GM10266 (cell line): ENCODE measurements around the gene CDNF.

ENCODE experiments used
- DNase-seq: peaks from one replicate; pipeline ENCODE4 v3.0.0; 2012; ENCODE audit errors: extremely low spot score
- TF ChIP-seq, protein P1 (sequence below): IDR thresholded peaks from 2 replicates; pipeline ENCODE4 v1.5.1; 2012; ENCODE audit warnings: mild to moderate bottlenecking, low read depth; ENCODE audit not compliant: control insufficient read depth, insufficient read depth; ENCODE audit errors: missing control alignments

The CDNF gene

DNA sequence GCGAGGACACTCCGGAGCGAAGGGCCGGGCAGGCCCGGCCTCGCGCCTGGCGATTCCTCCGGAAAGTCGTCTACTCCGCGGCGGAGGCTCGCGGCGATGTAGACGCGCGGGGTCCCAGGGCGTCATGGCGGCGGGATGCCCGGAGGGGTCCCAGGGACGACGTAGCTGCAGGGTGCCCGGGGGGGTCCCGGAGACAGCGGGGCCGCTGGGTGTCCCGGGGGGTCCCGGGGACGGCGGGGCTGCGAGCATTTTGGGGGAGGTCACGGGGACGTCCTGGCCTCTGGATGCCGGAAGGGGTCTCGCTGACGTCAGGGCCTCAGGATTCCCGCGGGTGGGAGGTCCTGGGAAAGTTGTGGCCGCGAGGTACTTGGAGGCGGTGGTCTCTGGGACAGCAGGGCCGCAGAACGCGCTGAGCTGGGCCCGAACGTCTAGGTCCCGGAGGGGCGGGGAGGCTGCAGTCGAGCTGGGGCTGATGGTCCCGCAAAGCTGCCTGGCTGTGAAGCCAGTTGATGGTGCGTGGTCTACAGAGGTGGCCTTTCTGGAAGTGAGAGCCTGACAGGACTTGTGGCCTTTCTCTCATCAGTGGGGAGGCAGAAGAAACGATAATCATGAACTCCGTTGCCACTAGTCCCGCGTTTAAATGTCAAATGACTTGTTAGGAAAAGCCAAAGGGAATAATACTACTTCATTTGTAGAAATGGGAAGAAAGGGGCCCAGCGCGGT is 906 bp upstream of the CDNF start:
- TF ChIP-seq, protein P1, sequence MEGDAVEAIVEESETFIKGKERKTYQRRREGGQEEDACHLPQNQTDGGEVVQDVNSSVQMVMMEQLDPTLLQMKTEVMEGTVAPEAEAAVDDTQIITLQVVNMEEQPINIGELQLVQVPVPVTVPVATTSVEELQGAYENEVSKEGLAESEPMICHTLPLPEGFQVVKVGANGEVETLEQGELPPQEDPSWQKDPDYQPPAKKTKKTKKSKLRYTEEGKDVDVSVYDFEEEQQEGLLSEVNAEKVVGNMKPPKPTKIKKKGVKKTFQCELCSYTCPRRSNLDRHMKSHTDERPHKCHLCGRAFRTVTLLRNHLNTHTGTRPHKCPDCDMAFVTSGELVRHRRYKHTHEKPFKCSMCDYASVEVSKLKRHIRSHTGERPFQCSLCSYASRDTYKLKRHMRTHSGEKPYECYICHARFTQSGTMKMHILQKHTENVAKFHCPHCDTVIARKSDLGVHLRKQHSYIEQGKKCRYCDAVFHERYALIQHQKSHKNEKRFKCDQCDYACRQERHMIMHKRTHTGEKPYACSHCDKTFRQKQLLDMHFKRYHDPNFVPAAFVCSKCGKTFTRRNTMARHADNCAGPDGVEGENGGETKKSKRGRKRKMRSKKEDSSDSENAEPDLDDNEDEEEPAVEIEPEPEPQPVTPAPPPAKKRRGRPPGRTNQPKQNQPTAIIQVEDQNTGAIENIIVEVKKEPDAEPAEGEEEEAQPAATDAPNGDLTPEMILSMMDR = no peak
- peak; percentile 42 for DNase-seq

DNA sequence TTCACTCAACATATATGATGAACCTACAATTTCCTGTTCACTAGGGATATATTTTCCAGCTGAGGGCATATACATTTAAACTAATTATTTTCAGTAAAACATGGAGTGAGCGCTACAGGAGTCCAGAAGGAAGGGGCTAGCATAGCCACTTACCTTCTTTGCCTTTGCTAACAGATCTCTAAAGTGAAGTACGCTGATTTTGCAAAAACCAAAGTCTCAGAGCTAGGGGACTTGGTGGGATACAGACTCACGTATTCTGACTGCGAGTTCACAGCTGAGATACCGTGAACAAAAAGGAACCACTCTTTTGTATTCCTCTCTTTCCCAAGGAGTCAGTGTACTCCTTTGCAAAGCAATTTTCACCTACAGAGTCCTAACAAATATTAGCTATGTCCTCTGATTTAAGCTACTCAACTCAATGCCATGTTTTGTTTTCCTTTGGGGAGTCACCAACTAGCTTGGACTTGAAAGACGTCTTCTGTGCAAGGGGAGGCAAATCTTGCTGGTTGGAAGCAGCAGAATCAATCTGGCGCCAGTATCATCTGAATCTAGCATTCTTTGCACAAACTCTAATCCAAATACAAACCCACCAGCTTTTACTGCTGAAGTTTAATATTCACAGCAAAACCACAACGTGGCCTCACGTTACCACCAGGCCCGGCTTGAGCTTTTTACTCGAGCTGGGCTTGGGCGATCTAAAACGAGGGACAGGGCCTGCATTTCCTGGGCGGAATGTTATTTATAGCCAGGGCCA is 657 bp downstream of the CDNF start:
- DNase-seq = no peak

DNA sequence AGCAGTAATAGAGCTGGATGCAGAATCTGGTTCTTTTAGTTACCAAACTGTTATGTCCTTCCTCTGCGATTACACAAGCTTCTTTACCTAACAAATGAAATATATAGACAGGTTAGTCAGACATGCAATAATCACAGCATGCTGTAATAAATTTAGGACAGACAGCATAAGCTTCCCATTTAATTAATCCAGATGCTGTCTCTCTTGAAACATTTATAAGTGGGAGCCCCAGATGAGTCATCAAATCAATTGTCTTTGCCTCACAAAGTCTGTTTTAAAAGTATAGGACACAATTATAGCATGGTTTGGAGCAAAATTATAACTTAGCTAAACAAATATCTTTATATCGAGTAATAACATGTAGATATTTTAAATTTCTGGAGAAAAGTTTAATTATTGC is 1.6 kb downstream of the CDNF start:
- no peak for DNase-seq
- TF ChIP-seq, protein P1 = no peak

More for the DNA sequence above, 657 bp downstream of the CDNF start:
- TF ChIP-seq, protein P1 = no peak

DNA sequence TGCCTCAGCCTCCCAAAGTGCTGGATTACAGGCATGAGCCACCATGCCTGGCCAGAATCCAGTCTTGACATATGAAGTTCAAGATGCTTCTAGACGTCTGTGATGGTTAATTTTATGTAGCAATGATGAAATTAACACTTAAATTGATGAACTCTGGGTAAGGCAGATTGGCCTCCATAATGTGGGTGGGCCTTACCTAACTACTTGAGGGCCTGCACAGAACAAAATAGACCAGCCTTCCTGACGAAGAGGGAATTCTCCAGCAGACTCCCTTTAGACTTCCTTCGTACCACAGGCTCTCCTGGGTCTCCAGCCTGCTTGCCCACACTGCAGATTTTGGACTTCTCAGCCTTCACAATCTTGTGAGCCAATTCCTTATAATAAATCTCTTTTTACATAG is 4.7 kb downstream of the CDNF start:
- no peak for DNase-seq
- TF ChIP-seq, protein P1 = no peak

DNA sequence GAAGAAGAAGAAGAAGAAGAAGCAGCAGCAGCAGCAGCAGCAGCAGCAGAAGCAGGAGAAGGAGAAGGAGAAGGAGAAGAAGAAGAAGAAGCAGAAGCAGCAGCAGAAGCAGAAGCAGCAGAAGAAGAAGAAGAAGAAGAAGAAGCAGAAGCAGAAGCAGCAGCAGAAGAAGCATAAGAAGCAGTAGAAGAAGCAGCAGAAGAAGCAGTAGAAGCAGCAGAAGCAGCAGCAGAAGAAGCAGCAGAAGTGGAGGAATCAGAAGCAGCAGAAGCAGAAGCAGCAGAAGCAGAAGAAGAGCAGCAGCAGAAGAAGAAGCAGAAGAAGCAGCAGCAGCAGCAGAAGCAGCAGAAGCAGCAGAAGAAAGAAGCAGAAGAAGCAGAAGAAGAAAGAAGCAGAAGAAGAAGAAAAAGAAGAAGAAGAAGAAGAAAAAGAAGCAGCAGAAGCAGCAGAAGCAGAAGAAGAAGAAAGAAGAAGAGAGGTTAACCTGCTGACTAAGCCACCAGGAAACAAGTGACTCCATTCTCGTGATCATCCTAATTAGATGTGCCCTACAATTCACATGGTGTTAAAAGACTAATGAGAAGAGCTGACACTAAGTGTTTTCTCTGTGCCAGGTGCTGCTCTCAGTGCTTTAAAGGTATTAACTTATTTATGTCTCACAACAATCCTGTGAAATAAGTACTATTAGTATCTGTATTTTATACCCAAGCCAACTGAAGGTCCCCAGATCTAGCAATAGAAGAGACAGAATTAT is 11.6 kb downstream of the CDNF start:
- TF ChIP-seq, protein P1 = no peak
- no peak for DNase-seq

DNA sequence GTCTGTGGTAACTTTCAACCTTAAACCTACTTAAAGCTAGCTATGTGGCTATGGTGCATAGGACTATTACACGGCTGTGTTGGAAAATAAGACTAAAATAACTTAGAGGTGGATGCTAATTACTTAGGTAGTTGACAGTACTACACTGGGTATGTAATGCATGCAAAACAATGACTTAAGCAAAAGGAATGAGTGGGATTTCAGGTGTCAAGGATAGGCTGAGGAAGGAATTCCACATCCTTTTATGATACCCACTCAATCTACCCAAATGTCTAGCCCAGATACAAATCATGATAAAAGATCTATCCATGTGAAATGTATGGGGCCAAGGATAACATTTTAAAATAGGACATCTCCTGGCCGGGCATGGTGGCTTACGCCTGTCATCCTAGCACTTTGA is 13.9 kb downstream of the CDNF start:
- TF ChIP-seq, protein P1 = no peak
- no peak for DNase-seq
